HEK293 (cell line): Measurements from ENCODE around the gene SNAPC4.

Experiments
- CTCF ChIA-PET: fragments of 350-600 bp; formaldehyde crosslinking; extraction: SDS; loops from one replicate; lab custom pipeline; 2021; ENCODE audit warnings: antibody characterized with exemption; lab: Yijun Ruan, JAX
- POLR2A ChIA-PET: fragments of 300-600 bp; formaldehyde crosslinking; extraction: SDS; loops from one replicate; lab custom pipeline; 2020; ENCODE audit warnings: antibody characterized with exemption, inconsistent platforms; lab: Yijun Ruan, JAX
- H3K27ac ChIP-seq: fragments of 200-500 bp; sonication (Bioruptor generic); 2 replicates; pipeline ENCODE4 v1.5.1; 2014; ENCODE audit warnings: low read depth, low read length, control low read depth, inconsistent platforms; ENCODE audit errors: extremely low read depth
- H3K36me3 ChIP-seq, 2 experiments: fragments of 200-500 bp in 1 of 2; sonication (Bioruptor generic) in 1 of 2; 1 replicate in 1 of 2; 2 replicates in 1 of 2; pipeline ENCODE4 v1.5.1; 2014 to 2017; ENCODE audit warnings: inconsistent platforms in 2 of 2, low read length in 2 of 2; ENCODE audit not compliant: control insufficient read depth in 2 of 2, insufficient read depth in 1 of 2
- H3K4me1 ChIP-seq: fragments of 200-500 bp; sonication (Bioruptor generic); 2 replicates; pipeline ENCODE4 v1.5.1; 2014; ENCODE audit warnings: mild to moderate bottlenecking, low read length, inconsistent platforms; ENCODE audit not compliant: control insufficient read depth, insufficient read depth
- H3K4me3 ChIP-seq: 2 replicates; pipeline ENCODE4 v1.5.1; 2011; ENCODE audit warnings: low read depth, mild to moderate bottlenecking, control low read depth, low read length, moderate library complexity
- H3K9me3 ChIP-seq: fragments of 200-500 bp; sonication (Bioruptor generic); 2 replicates; pipeline ENCODE4 v1.5.1; 2014; ENCODE audit warnings: low read depth, low read length, inconsistent platforms; ENCODE audit not compliant: control insufficient read depth, insufficient read depth
- CTCF ChIP-seq: fragments of 450-650 bp; formaldehyde crosslinking; IDR thresholded peaks from 2 replicates; pipeline ENCODE4 v1.5.1; 2016; ENCODE audit warnings: missing biosample characterization, missing genetic modification characterization
- PRDM10 ChIP-seq: fragments of 450-650 bp; formaldehyde crosslinking; IDR thresholded peaks from 2 replicates; pipeline ENCODE4 v1.5.1; 2016; ENCODE audit warnings: missing biosample characterization, missing genetic modification characterization
- PRDM6 ChIP-seq: fragments of 450-650 bp; formaldehyde crosslinking; IDR thresholded peaks from 2 replicates; pipeline ENCODE4 v1.5.1; 2017; ENCODE audit warnings: missing biosample characterization, missing genetic modification characterization
- RBAK ChIP-seq: fragments of 450-650 bp; formaldehyde crosslinking; IDR thresholded peaks from 2 replicates; pipeline ENCODE4 v1.5.1; 2016; ENCODE audit warnings: missing biosample characterization, missing genetic modification characterization
- SALL2 ChIP-seq: fragments of 450-650 bp; formaldehyde crosslinking; IDR thresholded peaks from 2 replicates; pipeline ENCODE4 v1.5.0; 2017; ENCODE audit warnings: missing biosample characterization, mild to moderate bottlenecking, missing genetic modification characterization, borderline replicate concordance
- ZBTB7A ChIP-seq: fragments of 450-650 bp; formaldehyde crosslinking; IDR thresholded peaks from 2 replicates; pipeline ENCODE4 v1.5.1; 2016; ENCODE audit warnings: low read depth, missing biosample characterization, missing genetic modification characterization
- ZNF10 ChIP-seq: fragments of 450-650 bp; formaldehyde crosslinking; IDR thresholded peaks from 2 replicates; pipeline ENCODE4 v1.5.1; 2017; ENCODE audit warnings: missing biosample characterization, missing genetic modification characterization
- ZNF140 ChIP-seq: fragments of 450-650 bp; formaldehyde crosslinking; IDR thresholded peaks from 2 replicates; pipeline ENCODE4 v1.5.1; 2016; ENCODE audit warnings: missing biosample characterization, missing genetic modification characterization
- ZNF146 ChIP-seq: fragments of 450-650 bp; formaldehyde crosslinking; IDR thresholded peaks from 2 replicates; pipeline ENCODE4 v1.5.1; 2016; ENCODE audit warnings: missing biosample characterization, missing genetic modification characterization
- ZNF169 ChIP-seq: fragments of 450-650 bp; formaldehyde crosslinking; IDR thresholded peaks from 2 replicates; pipeline ENCODE4 v1.5.1; 2016; ENCODE audit warnings: missing biosample characterization, missing genetic modification characterization
- ZNF184 ChIP-seq: fragments of 450-650 bp; IDR thresholded peaks from 2 replicates; pipeline ENCODE4 v1.5.1; 2018; ENCODE audit warnings: missing biosample characterization, mild to moderate bottlenecking, missing genetic modification characterization
- ZNF202 ChIP-seq: fragments of 450-650 bp; formaldehyde crosslinking; IDR thresholded peaks from 2 replicates; pipeline ENCODE4 v1.5.1; 2016; ENCODE audit warnings: missing biosample characterization, missing genetic modification characterization, borderline replicate concordance
- ZNF211 ChIP-seq: fragments of 450-650 bp; formaldehyde crosslinking; IDR thresholded peaks from 2 replicates; pipeline ENCODE4 v1.5.1; 2016; ENCODE audit warnings: low read depth, missing biosample characterization, missing genetic modification characterization
- ZNF248 ChIP-seq: fragments of 450-650 bp; formaldehyde crosslinking; IDR thresholded peaks from 2 replicates; pipeline ENCODE4 v1.5.1; 2017; ENCODE audit warnings: missing biosample characterization, missing genetic modification characterization
- ZNF266 ChIP-seq: fragments of 450-650 bp; formaldehyde crosslinking; IDR thresholded peaks from 2 replicates; pipeline ENCODE4 v1.5.1; 2016; ENCODE audit warnings: missing biosample characterization, missing genetic modification characterization, low read depth
- ZNF280C ChIP-seq: fragments of 450-650 bp; formaldehyde crosslinking; IDR thresholded peaks from 2 replicates; pipeline ENCODE4 v1.5.1; 2016; ENCODE audit warnings: missing biosample characterization, missing genetic modification characterization
- ZNF324 ChIP-seq: fragments of 450-650 bp; formaldehyde crosslinking; IDR thresholded peaks from 2 replicates; pipeline ENCODE4 v1.5.1; 2016; ENCODE audit warnings: missing biosample characterization, missing genetic modification characterization
- ZNF362 ChIP-seq: fragments of 450-650 bp; formaldehyde crosslinking; IDR thresholded peaks from 2 replicates; pipeline ENCODE4 v1.5.1; 2016; ENCODE audit warnings: missing biosample characterization, missing genetic modification characterization
- ZNF394 ChIP-seq: fragments of 450-650 bp; formaldehyde crosslinking; IDR thresholded peaks from 2 replicates; pipeline ENCODE4 v1.5.1; 2016; ENCODE audit warnings: missing biosample characterization, missing genetic modification characterization, mild to moderate bottlenecking, moderate library complexity, borderline replicate concordance
- ZNF510 ChIP-seq: fragments of 450-650 bp; formaldehyde crosslinking; IDR thresholded peaks from 2 replicates; pipeline ENCODE4 v1.5.1; 2018; ENCODE audit warnings: mild to moderate bottlenecking, missing genetic modification characterization, missing biosample characterization; ENCODE audit not compliant: insufficient replicate concordance
- ZNF521 ChIP-seq: fragments of 450-650 bp; formaldehyde crosslinking; IDR thresholded peaks from 2 replicates; pipeline ENCODE4 v1.5.1; 2017; ENCODE audit warnings: missing biosample characterization, mild to moderate bottlenecking, missing genetic modification characterization
- ZNF548 ChIP-seq: fragments of 450-650 bp; formaldehyde crosslinking; IDR thresholded peaks from 2 replicates; pipeline ENCODE4 v1.5.1; 2016; ENCODE audit warnings: missing biosample characterization, missing genetic modification characterization
- ZNF610 ChIP-seq: fragments of 450-650 bp; formaldehyde crosslinking; IDR thresholded peaks from 2 replicates; pipeline ENCODE4 v1.5.1; 2016; ENCODE audit warnings: missing biosample characterization, missing genetic modification characterization, borderline replicate concordance
- ZNF621 ChIP-seq: fragments of 450-650 bp; formaldehyde crosslinking; IDR thresholded peaks from 2 replicates; pipeline ENCODE4 v1.5.1; 2017; ENCODE audit warnings: missing biosample characterization, missing genetic modification characterization
- ZNF747 ChIP-seq: fragments of 450-650 bp; formaldehyde crosslinking; IDR thresholded peaks from 2 replicates; pipeline ENCODE4 v1.5.1; 2016; ENCODE audit warnings: missing biosample characterization, missing genetic modification characterization
- ZNF837 ChIP-seq: fragments of 450-650 bp; formaldehyde crosslinking; IDR thresholded peaks from 2 replicates; pipeline ENCODE4 v1.5.1; 2016; ENCODE audit warnings: missing biosample characterization, missing genetic modification characterization

SNAPC4 gene

GRCh38 chr9:136416914-136417313, 16.9 kb upstream of the SNAPC4 start:
- Histone ChIP-seq H3K36me3 (peaks cover 21 to 95% of the 10 kb centered on the region in 2 experiments), H3K4me1 (peaks cover 5% of the 10 kb centered on the region), H3K27ac (no peak overlapping the region), H3K4me3 (no peak overlapping the region), H3K9me3 (no peaks in the 10 kb centered on the region)
- TF ChIP-seq SALL2 (no peak), PRDM6 (tag by site-specific recombination) (no peak), ZNF266 (no peak), ZNF211 (tag by site-specific recombination) (no peak), ZNF169 (tag by site-specific recombination) (no peak), ZNF837 (tag by site-specific recombination) (no peak), ZNF548 (no peak), ZNF248 (tag by site-specific recombination) (no peak), ZNF510 (tag by site-specific recombination) (no peak), ZNF621 (tag by site-specific recombination) (no peak), ZNF184 (tag by site-specific recombination) (no peak), PRDM10 (tag by site-specific recombination) (no peak), CTCF (tag by site-specific recombination) (no peak)
- POLR2A ChIA-PET, result interaction anchor here (0.7 to 2.3 kb wide), 2 partner anchors 9 to 179 kb away, joined by 3 to 10 read pairs; no protein-coding TSS in a partner anchor
- CTCF ChIA-PET, result interaction anchor here (1.2 kb wide), 1 partner anchor 54 kb away, joined by 3 read pairs; the partner anchor contains the start of gene DNLZ

GRCh38 chr9:136416427-136416826, 16.5 kb upstream of the SNAPC4 start:
- POLR2A ChIA-PET, result interaction anchor here (2.3 kb wide), 1 partner anchor 9 kb away, joined by 10 read pairs; no protein-coding TSS in a partner anchor
- no peak overlapping the region for H3K27ac ChIP-seq
- TF ChIP-seq RBAK (tag by site-specific recombination), result no peak
- no peak for TF ChIP-seq ZNF521 (tag by site-specific recombination)
- TF ChIP-seq SALL2, result no peak
- no peak for TF ChIP-seq ZNF362 (tag by site-specific recombination)
- TF ChIP-seq ZNF140 (tag by site-specific recombination), result no peak
- TF ChIP-seq ZNF10 (tag by site-specific recombination), result no peak
- TF ChIP-seq ZNF146, result no peak
- no peak for TF ChIP-seq ZNF610 (tag by site-specific recombination)
- no peak for TF ChIP-seq ZNF394 (tag by site-specific recombination)
- no peak for TF ChIP-seq ZNF747 (tag by site-specific recombination)
- no peak for TF ChIP-seq ZNF324 (tag by site-specific recombination)
- TF ChIP-seq ZBTB7A (tag by site-specific recombination), result no peak
- no peak for TF ChIP-seq ZNF202 (tag by site-specific recombination)
- no peak for TF ChIP-seq ZNF280C (tag by site-specific recombination)
- peaks cover 10% of the 10 kb centered on the region for H3K4me1 ChIP-seq
- H3K9me3 ChIP-seq, result no peaks in the 10 kb centered on the region
- H3K4me3 ChIP-seq, result no peak overlapping the region
- CTCF ChIA-PET, result interaction anchor here (1.2 kb wide), 1 partner anchor 53 kb away, joined by 3 read pairs; the partner anchor contains the start of gene DNLZ
- H3K36me3 ChIP-seq, result peaks cover 21 to 93% of the 10 kb centered on the region in 2 experiments
